Amniotic stem cell (primary cell): ENCODE data around the gene IL21R.
A peak's percentile ranks its signal among the peaks of the same experiment; 100 is the strongest.

Experiments
- DNase-seq: peaks from one replicate; lab custom pipeline; 2025; lab: John Stamatoyannopoulos, UW

Gene IL21R

GRCh38 chr16:27463741-27464591 lies 62.0 kb downstream of the IL21R start:
- DNase-seq: no peak

- DNase-seq: no peak
Measured at GRCh38 chr16:27464626-27465482, 62.9 kb downstream of the IL21R start.

DNA sequence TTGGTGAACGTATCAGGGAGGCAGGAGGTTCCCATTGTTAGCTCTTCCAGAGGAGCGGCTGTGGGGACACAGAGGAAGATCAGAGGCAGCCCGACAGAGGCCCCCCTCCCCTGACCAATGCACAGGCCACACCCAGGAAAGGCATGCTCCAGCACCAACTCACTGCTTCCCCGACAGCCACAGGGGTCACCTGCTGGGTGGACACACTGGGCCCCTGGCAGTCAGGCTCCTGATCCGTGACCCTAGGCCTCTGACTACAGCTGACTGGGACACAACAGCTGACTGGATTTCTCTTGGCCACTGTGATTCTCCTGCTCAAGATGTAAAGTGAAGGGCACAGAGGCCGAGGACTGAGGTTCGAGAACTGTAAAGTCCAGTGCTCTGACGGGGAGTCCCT lies 63.5 kb downstream of the IL21R start:
- no peak for DNase-seq

DNA sequence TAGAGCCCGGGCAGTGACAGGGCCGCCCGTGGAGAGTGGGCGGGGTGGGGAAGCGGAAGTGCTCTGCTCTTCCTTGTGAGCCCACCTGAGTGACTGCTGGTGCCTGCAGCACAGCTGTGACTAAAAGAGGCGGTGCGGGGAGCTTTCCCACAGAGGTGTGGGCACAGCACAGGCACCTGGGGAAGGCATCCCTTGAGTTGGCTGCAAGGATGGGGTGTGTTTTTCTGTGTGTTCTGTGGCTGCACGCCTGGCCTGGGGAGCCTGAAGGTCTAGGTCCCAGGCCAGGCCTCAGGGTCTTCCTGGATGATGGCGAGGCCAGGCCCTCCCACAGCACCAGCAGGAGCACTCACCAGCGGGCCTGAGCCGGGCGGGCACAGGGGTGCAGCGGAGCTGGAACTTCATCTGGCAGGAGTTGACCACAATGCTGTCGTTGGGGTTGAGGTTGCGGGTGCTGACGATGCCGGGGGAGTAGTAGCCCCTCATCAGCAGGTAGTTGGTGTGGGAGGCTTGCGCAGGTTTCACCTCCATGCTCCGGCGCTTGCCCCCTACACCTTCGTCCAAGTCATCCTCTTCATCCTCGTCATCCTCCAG lies 67.1 kb downstream of the IL21R start:
- DNase-seq: no peak

DNA sequence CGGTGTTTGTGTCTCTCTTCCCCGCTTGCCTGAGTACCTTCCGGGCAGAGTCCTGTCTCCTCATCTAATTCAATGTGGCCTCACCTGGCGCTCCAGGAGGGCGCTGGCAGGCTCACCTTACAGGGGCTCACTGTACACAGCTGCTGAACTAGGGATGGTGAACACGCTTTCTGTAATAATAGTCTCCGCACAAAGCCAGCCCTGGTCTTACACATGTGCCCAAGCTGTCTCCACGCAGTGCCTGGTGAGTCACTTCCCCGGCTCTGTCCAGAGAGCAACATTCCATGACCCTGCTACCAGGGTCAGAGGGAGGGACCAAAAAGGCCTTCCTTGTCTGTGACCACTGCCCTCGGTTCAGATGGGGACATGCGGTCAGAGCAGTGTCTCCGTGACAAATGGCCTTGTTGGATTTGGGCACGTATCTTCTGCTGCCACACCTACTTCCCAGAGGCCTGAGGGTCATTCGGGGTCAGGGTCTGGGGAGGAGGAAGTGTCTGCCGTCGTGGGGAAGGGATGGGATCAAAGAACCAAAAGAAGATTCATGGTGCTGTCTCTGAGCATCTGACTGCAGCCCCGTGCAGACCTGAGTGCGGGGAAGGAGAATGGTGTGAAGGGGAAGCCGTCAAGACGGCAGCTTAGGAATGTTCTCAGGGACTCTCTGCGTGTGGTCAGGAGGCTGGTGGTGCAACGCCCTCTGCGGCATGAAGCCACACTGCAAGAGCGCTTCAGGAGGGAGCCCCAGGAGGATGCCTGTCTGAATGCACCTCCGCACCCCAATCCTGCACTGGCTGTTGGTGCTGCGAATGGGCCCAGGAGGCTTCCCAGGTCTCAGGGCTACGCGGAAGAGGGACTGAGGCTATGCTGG lies 68.8 kb downstream of the IL21R start:
- no peak for DNase-seq

DNA sequence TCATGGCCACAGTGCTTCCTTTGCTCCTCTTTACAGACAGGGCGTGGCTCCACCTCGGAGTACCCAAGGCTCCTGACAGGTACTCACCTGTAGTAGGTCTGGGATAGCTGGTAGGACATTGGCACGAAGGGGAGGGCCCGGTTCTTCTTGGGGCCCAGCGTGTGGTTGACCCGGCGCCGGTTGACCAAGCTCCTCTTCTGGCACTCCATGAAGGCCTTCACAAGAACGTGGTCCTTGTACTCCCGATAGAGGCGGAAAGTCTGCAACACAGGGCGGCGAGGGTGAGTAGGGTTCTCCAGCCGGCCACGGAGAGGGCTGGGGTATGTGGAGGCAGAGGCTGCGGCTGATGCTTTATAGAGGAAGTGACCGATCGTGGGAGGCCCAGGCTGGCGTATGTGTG lies 69.7 kb downstream of the IL21R start:
- no peak for DNase-seq

- DNase-seq: no peak
Measured at GRCh38 chr16:27472091-27473020, 70.4 kb downstream of the IL21R start.

DNA sequence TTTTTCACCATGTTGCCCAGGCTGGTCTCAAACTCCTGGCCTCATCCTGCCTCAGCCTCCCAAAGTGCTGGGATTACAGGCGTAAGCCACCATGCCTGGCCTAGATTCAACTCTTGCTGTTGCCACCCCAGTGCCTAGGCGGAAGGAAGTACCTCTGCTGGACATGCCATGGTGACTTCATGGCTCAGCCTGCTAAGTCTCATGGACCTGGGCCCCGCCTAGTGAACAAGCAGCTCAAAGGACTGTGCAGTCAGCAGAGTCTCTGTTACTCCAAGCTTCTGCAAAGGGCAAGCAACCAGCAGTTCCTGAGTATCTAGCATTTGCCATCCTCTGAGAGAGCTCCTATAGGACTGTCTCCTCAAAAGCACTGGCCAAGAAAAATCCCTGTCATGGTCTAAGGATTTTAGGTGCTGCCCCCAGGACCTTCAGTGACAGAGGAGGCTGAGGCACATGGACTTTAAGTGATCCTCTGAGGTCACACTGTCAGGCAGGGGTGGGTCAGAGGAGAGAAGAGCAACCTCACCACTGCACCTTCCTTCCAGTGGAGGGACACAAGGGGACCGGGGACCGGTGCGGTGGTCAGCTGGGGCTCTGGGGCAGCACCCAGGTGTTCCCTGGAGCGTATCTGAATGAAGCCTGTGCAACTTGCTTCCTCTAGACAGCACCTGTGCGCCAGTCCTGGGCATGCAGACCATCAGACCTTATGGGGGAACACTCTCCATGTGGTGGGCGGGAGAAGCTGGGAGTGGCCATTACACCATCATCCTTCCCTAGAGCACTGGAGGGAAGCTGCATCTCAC lies 71.3 kb downstream of the IL21R start:
- DNase-seq: no peak

- DNase-seq: no peak
Measured at GRCh38 chr16:27474041-27474440, 72.1 kb downstream of the IL21R start.

DNA sequence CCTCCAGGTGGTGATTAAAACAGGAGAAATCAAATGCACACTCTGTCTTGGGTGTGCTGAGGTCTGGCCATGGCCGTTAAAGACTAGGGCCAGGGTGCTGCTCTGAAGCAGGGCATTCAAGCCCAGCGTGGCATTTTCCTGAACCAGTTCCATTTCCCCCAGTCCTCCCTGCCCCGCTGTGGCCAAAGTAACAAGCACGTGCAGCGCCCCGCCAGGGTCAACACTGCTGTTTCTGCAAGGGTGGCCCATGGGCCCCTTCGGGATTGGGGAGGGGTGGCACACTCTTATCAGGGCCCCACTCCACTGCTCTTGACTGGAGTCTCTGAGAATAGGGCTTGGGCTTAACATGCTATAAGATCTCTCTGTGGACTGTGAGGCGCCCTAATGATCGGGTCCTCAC lies 72.9 kb downstream of the IL21R start:
- DNase-seq: no peak

GRCh38 chr16:27475561-27475960 lies 73.6 kb downstream of the IL21R start:
- DNase-seq: peak; percentile 18

- no peak for DNase-seq
Measured at GRCh38 chr16:27476240-27476639, 74.3 kb downstream of the IL21R start.

DNA sequence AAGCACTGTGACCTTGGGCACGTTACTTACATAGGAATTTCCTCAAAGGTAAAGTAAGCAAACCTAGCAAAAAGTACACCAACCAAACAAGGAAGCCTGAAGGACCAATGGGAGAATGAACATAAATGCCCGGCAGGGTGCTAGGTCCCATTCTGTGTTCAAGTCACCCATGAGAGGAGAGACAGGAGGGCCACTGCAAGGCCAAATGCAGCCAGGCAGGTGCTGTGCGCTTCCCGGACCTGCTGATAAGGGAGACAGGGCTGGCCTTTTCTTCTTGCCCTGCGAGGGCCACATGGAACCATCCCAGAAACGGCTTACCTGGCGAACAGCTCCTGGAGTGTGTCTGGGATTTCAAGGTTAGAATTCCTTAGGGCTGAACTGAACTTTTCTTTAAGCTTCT lies 78.8 kb downstream of the IL21R start:
- no peak for DNase-seq

GRCh38 chr16:27481282-27481934 lies 79.4 kb downstream of the IL21R start:
- no peak for DNase-seq

DNA sequence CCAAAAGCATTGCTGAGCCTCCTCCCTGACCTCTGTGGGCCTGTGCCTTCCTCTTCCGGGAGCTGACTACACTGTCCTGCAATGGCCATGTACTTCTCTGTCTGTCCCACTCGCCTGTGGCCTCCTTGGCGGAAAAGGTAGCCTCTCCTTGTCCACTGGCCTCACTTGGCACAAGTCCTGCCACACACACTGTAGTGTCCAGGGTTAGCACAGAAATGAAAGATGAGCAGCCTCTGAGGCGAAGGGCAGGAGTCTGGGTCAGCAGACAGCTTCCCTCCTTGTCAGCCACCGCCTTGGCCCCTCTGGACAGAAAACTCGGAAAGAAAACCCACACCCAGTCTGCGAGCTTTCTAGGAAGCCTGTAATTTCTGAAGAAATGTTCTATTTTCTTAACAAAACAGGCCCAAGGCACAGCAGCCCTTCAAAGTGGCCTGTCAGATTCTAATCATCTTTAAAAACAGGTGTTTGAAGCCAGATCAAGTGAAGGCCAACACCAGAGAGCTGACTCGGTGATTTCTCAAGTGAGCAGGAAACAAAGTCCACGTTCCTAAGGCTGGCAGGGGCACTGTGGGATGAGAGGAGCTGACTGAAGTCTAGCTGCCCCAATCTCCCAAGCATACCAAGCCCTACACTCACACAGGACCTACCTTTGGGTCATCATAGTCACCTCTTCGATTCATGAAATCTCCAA lies 80.6 kb downstream of the IL21R start:
- no peak for DNase-seq

- DNase-seq: no peak
Measured at GRCh38 chr16:27483088-27483437, 81.1 kb downstream of the IL21R start.

DNA sequence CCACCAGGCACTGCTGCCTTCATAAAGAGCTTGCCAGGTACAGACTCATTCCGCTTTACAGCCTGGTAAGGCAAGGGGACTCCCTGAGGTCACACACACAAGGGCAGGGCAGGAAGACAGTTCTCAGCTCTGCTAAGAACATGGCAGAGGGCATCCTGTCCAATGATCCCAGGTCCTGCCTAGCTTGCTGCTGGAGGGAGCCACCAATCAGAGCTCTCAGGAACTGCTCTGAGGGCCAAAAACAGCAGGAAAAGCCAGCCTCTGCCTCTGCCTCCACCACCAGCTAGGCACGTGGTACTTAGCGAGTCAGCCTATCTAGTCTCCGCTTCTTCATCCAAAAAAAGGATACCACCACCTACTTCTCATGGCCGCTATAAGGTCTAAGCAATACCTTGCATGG lies 81.7 kb downstream of the IL21R start:
- DNase-seq: no peak

DNA sequence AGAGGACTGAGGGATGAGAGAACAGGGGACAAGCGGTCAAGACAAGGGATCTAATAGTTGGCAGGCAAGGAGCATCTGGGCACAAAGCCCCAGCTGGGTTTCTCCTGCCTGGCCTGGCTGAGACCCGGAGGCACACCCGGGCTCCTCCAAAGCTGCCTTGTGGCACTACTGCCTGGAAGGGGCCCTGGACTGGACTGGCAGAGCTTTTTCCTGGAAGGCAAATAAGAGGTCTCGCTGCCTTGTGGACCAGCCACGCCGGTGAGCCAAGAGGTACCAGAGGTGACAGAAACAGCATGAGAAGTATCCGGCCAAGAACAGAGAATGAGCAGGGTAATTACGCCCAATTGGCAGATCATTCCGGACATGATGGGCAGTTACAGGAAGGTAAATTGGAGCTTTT lies 83.2 kb downstream of the IL21R start:
- DNase-seq: no peak

DNA sequence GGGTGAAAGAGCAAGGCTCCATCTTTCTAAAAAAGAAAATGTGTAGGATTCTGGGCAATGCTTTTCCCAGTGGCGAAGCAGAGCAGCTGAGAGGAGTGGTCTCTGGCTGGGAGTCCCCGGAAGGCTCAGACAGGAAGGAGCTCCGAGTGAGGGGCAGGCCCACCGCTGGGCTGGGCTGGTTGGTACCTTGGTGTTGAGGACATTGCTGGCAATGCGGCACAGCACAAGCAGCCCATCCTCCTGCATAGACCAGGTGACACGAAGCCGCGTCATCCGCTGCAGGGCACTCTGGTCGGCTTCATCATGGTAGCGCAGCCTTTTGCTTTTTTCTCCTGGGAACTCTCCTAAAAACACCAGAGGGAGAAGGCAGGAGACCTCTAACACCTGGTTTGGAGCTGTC lies 83.8 kb downstream of the IL21R start:
- no peak for DNase-seq
